ENCODE results near the gene TBRG4. TPM values are rescaled to one million over a fixed set of nuclear protein-coding genes. Genes with fewer than 3 reads are reported as not detected.
A peak's percentile ranks its signal among the peaks of the same experiment; 100 is the strongest.

Gene TBRG4
- polyA plus RNA-seq, 4 donors: 51.0 to 61.1 (median 53.7) TPM

DNA sequence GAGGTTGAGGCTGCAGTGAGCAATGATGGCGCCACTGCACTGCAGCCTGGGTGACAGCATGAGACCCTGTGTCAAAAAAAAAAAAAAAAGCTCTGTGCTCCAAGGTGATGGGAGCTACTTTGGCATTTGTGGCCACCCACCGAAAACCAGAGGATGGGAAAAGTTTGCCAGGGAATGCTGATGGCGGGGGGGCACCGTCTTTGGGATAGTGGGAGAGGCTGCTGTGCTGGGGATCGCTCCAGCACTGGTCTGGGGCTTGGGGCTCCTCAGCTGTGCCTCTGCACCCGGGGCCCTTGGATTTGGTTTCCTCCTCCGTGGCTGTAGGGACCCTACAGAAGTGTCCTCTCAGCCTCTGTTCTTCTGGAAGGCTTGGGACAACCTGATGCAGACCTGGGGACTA, 34.4 kb upstream of the TBRG4 start:
- no peak for DNase-seq (ENCODE audit: low read depth in 4 of 4, low spot score in 2 of 4)

DNA sequence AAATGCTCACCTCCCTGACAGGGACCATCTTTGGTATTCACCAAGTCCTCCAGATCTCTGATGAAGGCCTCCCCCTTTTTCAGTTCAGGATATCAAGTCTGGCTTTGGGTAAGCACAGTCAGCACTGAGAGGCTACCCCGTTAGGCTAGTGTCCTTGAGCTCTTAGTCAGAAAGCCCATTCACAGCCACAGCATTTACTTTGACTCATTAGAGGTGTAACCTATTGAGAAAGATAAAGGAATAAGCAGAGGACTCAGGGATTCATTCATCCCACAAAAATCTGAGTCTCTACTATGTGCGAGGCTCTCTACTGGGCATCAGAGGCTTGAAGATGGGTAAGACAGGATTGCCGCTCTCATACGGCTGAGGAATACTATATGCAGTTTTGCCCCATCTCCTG, 32.1 kb upstream of the TBRG4 start:
- DNase-seq (ENCODE audit: low read depth in 4 of 4, low spot score in 2 of 4): no peak

DNA sequence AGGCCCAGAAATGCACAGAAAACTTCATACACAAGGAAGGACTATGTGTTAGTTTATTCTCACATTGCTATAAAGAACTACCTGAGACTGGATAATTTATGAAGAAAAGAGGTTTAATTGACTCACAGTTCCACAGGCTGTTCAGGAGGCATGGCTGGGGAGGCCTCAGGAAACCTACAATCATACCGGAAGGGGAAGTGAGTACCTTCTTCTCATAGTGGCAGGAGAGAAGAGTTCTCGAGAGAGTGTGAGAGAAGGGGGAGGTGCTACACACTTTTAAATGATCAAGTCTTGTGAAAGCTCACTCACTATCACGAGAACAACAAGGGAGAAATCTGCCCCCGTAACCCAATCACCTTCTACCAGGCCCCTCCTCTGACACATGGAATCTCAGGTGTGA, 29.3 kb upstream of the TBRG4 start:
- no peak for DNase-seq (ENCODE audit: low read depth in 4 of 4, low spot score in 2 of 4)

DNA sequence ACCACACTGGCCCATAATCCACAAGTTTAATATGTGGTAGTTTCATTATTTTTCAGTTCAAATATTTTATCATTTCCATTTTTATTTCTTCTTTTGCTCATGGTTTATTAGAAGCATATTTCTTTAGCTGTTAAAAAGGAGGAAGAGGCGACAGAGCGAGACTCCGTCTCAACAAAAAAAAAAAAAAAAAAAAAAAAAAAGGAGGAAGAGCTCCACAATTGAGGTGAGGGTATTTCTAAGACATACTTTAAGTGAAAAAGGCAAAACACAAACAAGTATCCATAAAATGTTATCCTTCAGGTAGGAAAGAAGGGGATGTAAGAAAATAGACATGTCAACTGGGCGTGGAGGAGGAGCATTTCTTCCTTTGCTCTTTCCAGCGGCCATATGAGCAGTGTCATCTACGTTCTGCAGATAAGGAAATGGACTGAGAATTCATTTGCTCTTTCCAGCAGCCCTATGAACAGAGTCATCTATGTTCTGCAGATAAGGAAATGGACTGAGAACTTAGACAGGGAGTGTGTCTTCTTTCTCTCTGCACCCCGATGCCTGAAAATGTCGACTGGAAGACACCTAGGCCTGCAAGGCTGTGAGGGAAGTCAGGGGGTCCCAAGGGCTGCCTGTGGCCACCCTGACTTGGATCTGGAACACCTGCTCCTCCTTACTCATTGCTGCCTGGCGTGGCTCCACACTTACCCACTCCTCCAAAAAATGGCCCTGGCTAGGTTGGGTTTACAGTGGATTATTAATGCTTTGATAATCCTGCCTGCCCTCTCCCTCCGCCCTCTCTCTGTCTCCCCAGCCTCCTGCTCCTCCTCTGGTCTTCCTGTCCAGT, 27.2 kb upstream of the TBRG4 start:
- no peak for DNase-seq (ENCODE audit: low read depth in 4 of 4, low spot score in 2 of 4)

DNA sequence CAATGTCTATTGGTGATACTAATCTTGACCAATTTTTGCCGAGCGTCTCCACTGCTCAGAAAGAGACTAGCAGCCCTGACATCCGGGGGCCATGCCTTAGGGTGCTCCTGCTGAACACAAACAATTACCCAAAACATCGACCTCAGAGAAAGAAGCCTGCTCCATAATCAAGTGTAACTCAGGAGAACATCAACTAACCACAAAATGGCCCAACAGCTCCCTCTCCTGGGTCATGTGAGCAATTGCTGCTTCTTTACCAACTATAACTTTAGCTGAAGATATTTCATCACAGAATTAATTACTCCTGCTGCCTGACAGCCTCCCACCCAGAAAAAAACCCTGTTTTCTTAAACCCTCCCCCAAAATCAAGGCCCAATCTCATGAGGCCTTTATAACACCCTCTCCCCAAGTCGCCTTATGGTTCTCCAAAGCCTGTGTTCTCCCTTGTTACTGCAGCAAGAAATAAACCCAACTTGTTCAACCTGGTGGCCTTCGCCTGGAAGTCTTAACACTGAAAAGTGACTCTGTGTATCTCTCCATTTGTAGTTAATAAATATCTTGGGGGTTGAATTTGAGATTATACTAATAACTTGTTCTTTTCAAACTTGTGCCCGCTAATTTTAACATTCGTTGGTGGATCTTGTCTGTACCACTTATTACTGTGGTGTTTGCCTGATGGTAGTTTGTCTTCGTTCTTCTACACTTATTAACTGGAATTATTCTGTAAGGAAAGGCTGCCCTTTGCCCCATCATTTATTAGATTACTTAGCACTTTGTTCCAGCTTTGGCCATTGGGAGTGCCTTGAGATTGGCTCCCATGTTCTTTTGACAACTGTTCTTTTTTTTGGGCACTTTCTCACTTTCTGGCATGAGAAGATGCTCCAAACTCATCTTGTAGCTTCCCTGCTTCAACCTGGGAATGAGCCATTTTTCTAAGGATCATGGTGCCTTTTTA, 24.9 kb upstream of the TBRG4 start:
- peak; percentile 39 to 76 (median 43) for DNase-seq (ENCODE audit: low read depth in 4 of 4, low spot score in 2 of 4)

DNA sequence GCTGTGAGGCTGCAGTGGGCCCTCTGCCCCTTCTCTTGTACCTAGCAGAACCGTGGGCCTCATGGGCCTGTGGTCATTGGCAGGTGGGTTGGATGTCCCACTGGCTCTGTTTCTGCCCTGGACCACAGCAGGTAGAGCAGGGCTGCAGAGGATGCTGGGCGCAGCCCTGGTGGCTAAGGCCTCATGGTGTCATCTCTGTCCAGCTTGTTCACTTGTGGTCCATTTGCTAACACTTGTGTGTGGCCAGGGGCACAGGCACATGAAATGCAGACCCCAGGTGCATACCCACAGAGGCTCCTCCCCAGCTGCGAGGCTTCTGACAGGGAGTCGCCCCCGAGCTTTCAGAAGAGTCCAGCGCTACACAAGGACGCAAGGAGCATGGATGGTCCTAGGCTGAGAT, 22.4 kb upstream of the TBRG4 start:
- DNase-seq (ENCODE audit: low read depth in 4 of 4, low spot score in 2 of 4): no peak

DNA sequence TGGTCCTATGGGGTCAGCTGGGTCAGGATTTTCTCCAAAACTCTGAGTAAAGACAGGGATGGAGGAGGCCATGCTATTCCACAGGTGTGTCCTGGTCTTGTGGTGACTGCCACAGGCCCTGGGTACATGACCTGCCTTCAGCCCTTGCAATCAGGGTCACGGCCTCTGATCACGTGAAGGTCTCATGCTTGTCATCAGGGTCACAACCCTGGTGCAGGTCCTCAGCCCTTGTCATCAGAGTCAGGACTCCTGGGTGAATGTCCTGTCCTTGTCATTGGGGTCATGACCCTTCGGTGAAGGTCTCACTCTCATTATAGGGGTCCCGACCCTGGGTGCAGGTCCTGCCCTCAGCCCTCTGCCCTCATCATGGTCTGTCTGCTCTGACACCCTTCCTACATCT, 21.9 kb upstream of the TBRG4 start:
- DNase-seq (ENCODE audit: low read depth in 4 of 4, low spot score in 2 of 4): no peak

DNA sequence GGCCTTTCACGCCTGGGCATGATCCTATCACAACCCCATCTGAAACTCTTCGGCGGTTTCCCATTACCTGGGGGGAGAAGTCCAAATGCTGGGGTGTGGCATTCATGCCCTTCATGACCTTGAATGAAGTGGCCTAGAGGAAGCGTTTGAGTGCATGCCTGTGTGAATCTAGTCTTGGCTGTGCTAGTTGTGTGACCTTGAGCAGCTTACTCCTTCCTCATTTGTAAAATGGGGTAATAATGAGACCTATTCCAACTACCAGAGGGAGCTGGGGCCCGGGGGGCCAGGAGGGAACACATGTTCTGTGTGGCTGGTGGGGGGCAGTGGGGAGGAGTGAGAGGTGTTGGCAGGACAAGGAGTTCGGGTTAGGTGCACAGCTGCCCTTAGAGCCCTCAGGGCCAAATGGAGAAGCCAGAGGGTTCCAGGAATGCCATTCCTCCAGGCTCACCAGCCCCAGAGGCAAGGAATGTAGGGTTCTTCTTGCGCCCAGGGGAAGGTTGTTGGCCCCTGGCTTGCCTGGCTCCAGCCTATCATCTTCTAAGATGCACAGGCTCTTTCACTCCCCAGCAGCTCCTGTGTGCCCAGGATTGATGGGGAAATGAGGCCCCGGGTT, 21.3 kb upstream of the TBRG4 start:
- no peak for DNase-seq (ENCODE audit: low read depth in 4 of 4, low spot score in 2 of 4)

DNA sequence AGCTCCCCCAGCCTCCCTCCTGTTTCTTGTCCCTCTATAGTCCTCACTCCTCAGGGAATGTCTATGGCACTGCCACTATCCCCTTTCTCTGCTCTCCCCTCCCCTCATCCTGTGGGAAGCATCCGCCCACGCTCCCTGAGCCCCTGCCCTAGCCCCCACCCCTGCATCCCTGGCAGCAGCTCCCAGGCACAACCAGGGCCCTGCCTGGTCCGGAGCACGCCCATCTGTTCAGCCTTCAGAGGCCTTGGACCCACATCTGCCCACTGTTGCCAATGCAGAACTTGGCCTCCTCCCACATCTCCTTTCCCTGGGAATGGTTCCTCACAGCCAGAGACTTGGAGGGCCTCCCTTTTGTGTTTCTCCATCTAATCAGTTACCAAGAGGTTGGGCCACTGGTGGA, 20.4 kb upstream of the TBRG4 start:
- no peak for DNase-seq (ENCODE audit: low read depth in 4 of 4, low spot score in 2 of 4)

DNA sequence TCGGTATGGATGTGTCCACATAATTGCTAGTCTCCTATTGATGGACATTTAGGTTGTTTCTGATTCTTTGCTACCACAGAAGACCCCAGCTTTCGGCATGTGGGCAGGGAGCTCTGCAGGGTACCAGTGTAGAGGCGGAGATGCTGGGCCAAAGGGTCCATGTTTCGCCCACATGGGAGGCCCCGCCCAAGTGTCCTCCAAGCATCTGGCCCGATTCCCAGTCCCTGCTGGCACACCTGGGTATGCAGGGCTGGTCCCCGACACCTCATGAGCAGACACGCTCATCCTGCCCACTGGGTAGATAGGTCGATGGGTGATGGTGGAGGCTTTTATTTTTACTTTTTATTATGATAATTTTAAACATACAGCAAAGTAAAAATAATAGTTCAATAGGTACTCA, 19.4 kb upstream of the TBRG4 start:
- no peak for DNase-seq (ENCODE audit: low read depth in 4 of 4, low spot score in 2 of 4)

DNA sequence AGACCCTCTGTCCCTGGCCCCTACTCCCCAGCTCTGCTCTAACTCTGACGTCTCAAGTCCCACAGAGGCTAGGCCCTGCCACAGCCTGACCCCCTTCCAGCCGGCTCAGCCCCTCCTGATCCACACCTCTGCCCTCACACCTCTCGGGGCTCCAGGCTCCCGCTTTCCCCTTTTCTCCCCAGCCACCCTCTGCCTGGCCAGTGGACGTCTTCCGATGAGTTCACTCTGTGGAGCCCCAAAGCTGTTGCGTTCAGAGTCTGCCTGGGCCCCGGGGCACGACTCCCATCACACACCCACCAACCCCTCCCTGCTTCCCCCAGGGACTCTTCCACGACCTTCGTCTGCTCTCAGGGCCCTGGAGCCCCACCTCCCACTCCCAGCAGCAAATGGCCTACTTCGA, 18.4 kb upstream of the TBRG4 start:
- no peak for DNase-seq (ENCODE audit: low read depth in 4 of 4, low spot score in 2 of 4)

DNA sequence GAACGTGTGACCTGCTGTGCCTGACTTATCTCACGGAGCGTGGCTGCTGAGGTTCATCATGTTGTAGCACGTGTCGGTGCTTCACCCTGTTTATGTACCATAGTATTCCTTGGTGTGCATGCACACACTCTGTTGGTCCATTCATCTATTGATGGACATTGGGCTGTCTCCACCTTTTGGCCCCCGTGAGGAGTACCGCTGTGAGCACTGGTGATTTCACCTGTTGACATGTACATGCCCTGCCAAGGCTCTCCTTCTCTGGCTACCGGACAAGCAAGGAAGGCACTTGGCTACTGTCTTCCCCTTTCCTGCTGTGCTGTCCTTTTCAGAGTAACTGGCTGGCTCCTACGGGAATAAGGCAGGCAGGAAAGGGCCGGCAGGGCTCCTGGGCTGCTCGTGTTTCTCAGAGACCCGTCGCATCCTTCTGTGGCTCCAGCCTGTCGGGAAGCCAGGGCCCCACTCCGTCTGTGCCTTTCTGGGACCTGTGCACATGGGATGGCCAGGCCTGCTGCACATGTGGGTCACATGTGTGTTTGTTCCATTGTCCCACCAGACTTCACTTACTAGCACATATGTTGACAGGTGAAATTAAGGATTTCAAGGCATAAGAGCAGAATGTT, 17.8 kb upstream of the TBRG4 start:
- no peak for DNase-seq (ENCODE audit: low read depth in 4 of 4, low spot score in 2 of 4)

DNA sequence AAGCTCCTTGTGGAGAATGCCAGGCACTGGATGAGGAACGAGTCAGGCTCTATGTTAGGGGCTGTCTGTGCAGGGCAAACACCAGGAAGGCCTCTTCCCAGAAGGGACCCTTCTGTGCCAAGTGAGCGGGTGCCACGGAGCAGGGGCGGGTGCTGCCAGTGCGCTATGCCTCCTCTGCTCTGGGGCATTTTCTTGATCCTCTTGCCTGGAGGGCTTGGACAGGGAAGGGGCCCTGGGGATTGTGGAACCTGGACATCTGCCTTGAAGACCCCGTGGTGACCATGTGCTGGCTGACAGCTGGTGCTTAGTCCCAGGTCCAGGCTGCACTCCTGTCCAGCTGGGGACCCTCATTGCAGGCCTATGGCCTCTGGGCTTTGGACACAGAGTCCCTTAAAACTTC, 15.4 kb upstream of the TBRG4 start:
- DNase-seq (ENCODE audit: low read depth in 4 of 4, low spot score in 2 of 4): no peak

DNA sequence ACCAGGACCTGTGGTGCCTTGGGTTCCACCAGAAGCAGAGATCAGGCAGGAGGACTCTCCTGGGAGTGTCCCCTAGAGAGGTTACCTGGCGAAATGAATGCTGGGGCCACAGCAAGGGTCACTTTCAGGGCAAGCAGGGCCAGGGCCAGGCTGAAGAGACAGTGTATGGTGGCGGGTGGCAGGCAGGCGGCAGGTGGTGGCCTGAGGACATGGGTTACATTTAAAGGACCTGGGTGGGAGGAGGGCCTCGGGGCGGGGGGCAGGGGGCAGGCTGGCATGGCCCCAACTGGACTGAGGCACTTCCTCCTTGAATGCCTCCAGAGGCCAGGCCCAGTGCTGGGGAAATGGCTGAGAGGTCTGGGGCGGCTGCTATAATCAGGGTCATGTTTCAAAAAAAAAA, 14.7 kb upstream of the TBRG4 start:
- no peak for DNase-seq (ENCODE audit: low read depth in 4 of 4, low spot score in 2 of 4)

DNA sequence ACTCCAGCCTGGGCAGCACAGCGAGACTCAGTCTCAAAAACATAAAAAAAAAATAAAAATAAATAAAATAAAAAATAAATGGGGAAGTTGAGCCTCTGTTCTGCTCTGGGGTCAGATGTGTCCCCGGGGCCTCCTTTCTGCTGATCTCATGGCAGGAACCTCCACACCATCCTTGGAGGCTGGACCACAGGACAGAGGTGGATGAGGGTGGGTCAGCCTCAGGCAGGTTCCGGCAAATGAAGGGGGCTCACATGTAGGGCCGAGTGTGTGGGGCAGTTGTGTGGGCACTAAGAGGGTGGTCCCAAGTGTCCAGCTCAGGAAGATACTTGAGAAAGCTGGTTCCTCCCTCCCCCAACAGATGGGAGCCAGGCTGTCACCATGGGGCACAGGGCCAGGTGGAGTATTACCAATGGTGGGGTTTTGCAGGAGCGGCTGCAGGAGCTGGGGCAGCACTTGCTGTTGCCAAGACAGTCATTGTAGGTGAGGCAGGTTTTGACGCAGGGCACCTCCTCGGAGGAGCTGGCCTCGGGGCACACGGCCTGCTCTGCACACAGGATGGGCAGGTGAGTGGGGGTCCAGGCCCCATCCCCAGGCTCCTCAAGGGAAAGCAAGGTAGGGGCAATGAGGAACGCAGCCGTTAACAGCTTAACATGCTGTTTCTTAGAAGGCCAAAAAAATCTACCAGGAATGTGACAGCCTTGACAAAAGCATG, 13.9 kb upstream of the TBRG4 start:
- DNase-seq (ENCODE audit: low read depth in 4 of 4, low spot score in 2 of 4): no peak

DNA sequence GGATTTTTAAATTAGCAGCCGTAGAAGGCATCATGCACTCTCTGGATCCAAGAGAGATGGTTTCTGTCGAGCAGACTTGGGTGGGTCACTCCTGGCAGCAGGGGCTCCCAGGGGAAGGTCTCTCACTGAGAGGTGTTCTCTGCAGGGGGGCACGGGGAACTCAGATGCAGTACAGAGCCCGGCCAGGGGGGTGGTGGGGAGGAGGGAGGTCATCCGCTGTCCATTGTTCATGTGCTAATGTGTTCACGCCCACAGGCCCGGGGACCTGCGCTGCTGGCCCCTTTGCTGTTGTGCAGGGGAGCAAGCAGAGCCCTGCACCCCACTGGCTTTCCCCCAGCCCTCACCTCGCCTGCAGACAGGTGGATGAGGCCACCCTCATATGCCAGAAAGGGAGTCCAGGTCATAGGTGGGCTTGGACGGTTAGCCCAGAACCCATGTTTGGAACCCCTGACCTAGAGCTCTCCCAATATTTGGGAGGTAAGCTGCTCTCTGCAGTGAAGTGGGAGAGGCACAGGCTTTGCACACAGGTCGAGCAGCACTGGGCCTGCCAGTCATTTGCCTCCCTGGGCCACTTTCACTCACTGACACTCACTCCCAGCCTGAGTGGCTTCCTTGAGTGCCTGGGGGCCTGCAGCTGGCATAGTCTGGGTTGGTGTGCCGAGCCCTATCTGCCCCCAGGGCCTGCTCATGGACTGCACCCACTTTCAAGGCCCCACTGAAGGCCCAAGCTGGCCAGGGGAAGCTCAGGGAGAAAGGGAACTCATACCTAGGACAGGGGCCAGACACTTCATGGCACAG, 12.6 kb upstream of the TBRG4 start:
- no peak for DNase-seq (ENCODE audit: low read depth in 4 of 4, low spot score in 2 of 4)

DNA sequence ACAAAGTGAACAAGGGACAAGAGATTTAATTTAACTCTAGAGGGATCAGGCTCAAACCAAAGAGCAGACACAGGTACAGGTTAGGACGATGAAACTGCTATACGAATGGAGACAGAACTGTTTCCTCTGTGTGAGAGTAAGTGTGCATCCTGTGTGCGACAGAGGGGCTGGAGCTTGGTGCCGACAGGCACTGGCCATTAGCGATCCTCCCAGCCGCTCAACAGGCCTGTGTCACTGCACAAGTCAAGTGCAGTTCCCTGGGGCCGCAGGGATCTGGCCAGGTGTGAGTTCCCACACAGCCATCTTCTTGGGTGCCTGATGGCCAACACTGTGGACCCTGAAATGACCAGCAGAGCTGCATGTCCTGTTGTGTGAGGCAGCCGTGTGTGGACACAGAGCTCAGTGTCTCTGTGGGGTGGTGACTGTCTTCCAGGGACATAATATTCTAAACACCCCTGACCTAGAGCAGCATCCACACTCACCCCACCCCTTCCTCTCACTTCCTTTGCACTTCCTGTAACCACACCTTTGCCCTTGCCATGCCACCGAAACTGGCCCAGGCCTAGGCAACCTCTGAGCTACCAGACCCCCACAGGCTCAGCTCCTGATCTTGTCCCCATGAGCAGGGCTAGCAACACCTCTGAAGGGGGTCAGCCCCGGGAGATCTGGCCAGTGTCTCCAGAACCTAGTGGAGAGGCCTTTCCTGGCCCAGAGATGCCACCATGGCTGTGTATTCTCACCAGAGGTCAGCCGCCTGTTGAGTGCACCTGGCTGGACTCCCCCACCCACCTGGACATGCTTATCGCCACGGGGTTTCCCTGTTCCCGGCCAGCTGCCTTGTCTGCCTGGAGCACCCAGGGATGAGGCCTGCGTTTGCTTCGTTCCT, 11.7 kb upstream of the TBRG4 start:
- no peak for DNase-seq (ENCODE audit: low read depth in 4 of 4, low spot score in 2 of 4)

DNA sequence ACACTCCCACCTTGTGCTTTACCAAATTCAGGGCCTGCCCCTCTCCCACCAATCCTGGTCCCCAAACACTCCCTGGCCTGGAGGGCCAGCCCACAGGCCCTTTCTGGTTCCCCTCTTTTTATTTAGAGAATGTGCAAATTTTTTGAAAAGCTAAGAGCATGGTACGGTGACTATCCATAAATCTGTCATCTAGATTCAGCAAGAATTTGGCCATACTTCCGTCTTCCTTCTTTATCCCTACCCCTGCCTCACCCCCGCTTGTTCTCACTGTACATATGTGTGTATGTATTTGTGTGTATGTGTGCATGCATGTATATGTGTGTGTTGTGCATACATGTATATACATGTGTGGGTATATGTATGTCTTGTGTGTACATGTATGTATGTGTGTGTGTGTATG, 8.1 kb upstream of the TBRG4 start:
- no peak for DNase-seq (ENCODE audit: low read depth in 4 of 4, low spot score in 2 of 4)

All from left renal cortex interstitium (tissue), 4 donors.